ENCODE measurements around the gene STT3B. TPM values are rescaled to one million over a fixed set of nuclear protein-coding genes. Genes with fewer than 3 reads are reported as not detected.

The STT3B gene
- polyA plus RNA-seq (2012; ENCODE audit: insufficient read length, low read depth): 26.4 TPM

- 0 out of 2 replicates have a peak, but pooled peaks have one; percentile 19 for TF ChIP-seq SIN3A (IDR thresholded peaks at IDR 0.05; ENCODE audit: borderline replicate concordance, insufficient read depth, low read length)
- no peak; a peak in 1 of 4 replicates for TF ChIP-seq REST (IDR thresholded peaks at IDR 0.05; ENCODE audit: insufficient read depth in 1 of 2, low read depth in 2 of 2, low read length in 2 of 2)
- TF ChIP-seq POLR2AphosphoS5 (IDR thresholded peaks at IDR 0.05; ENCODE audit: low read depth, low read length): peak; percentile 83
- peak; percentile 59; the same call in 1 of the 2 replicates for TF ChIP-seq TAF1 (IDR thresholded peaks at IDR 0.05; ENCODE audit: borderline replicate concordance, insufficient read depth, low read length)
- TF ChIP-seq FOXP2 (optimal IDR thresholded peaks at IDR 0.05; ENCODE audit: borderline replicate concordance, extremely low read depth, extremely low read length, insufficient read depth): no peak
Observed at GRCh38 chr3:31532587-31533168, at the start of gene STT3B. Gene STT3B, plus strand, starts transcription at chr3:31532925. Its CDS starts 74 bp downstream, at chr3:31532999.

- TF ChIP-seq REST (IDR thresholded peaks at IDR 0.05; ENCODE audit: insufficient read depth in 1 of 2, low read depth in 2 of 2, low read length in 2 of 2): no peak
- no peak for TF ChIP-seq FOXP2 (optimal IDR thresholded peaks at IDR 0.05; ENCODE audit: borderline replicate concordance, extremely low read depth, extremely low read length, insufficient read depth)
- TF ChIP-seq POLR2AphosphoS5 (IDR thresholded peaks at IDR 0.05; ENCODE audit: low read depth, low read length): no peak
- no peak for TF ChIP-seq TAF1 (IDR thresholded peaks at IDR 0.05; ENCODE audit: borderline replicate concordance, insufficient read depth, low read length)
- TF ChIP-seq SIN3A (IDR thresholded peaks at IDR 0.05; ENCODE audit: borderline replicate concordance, insufficient read depth, low read length): no peak
Observed at GRCh38 chr3:31483776-31484175, 48.9 kb upstream of the STT3B start.

- TF ChIP-seq FOXP2 (optimal IDR thresholded peaks at IDR 0.05; ENCODE audit: borderline replicate concordance, extremely low read depth, extremely low read length, insufficient read depth) (no peak), POLR2AphosphoS5 (IDR thresholded peaks at IDR 0.05; ENCODE audit: low read depth, low read length) (no peak), SIN3A (IDR thresholded peaks at IDR 0.05; ENCODE audit: borderline replicate concordance, insufficient read depth, low read length) (no peak), REST (IDR thresholded peaks at IDR 0.05; ENCODE audit: insufficient read depth in 1 of 2, low read depth in 2 of 2, low read length in 2 of 2) (no peak), TAF1 (IDR thresholded peaks at IDR 0.05; ENCODE audit: borderline replicate concordance, insufficient read depth, low read length) (no peak)
Observed at GRCh38 chr3:31485196-31485595, 47.5 kb upstream of the STT3B start.

- TF ChIP-seq REST (IDR thresholded peaks at IDR 0.05; ENCODE audit: insufficient read depth in 1 of 2, low read depth in 2 of 2, low read length in 2 of 2) (no peak), FOXP2 (optimal IDR thresholded peaks at IDR 0.05; ENCODE audit: borderline replicate concordance, extremely low read depth, extremely low read length, insufficient read depth) (no peak), POLR2AphosphoS5 (IDR thresholded peaks at IDR 0.05; ENCODE audit: low read depth, low read length) (no peak), SIN3A (IDR thresholded peaks at IDR 0.05; ENCODE audit: borderline replicate concordance, insufficient read depth, low read length) (no peak), TAF1 (IDR thresholded peaks at IDR 0.05; ENCODE audit: borderline replicate concordance, insufficient read depth, low read length) (no peak)
Observed at GRCh38 chr3:31486865-31487533, 45.7 kb upstream of the STT3B start.

All from PFSK-1 (cell line).